GM21381 (cell line): Measurements from ENCODE around the gene PDCL3.

Experiments used
- ATAC-seq: cut with Tn5 transposase; IDR thresholded peaks from one replicate; pipeline ENCODE4 v1.9.1; 2021; ENCODE audit warnings: mild to moderate bottlenecking, moderate library complexity; ENCODE audit not compliant: unreplicated experiment

Gene PDCL3

GRCh38 chr2:100611079-100612029, 48.6 kb downstream of the PDCL3 start:
- no peak for ATAC-seq

GRCh38 chr2:100612388-100613000, 49.7 kb downstream of the PDCL3 start:
- ATAC-seq: no peak

- no peak for ATAC-seq
Measured at GRCh38 chr2:100613719-100614118, 50.9 kb downstream of the PDCL3 start.

- ATAC-seq: no peak
Measured at GRCh38 chr2:100614455-100615000, 51.7 kb downstream of the PDCL3 start.

GRCh38 chr2:100615471-100615870, 52.7 kb downstream of the PDCL3 start:
- no peak for ATAC-seq

GRCh38 chr2:100615886-100616285, 53.1 kb downstream of the PDCL3 start:
- ATAC-seq: no peak

- ATAC-seq: no peak
Measured at GRCh38 chr2:100616841-100617390, 54.1 kb downstream of the PDCL3 start.

GRCh38 chr2:100619951-100620350, 57.2 kb downstream of the PDCL3 start:
- no peak for ATAC-seq

GRCh38 chr2:100620481-100620880, 57.7 kb downstream of the PDCL3 start:
- no peak for ATAC-seq

GRCh38 chr2:100621371-100621951, 58.7 kb downstream of the PDCL3 start:
- ATAC-seq: no peak

- ATAC-seq: no peak
Measured at GRCh38 chr2:100623033-100623715, 60.4 kb downstream of the PDCL3 start.

GRCh38 chr2:100623930-100624329, 61.1 kb downstream of the PDCL3 start:
- ATAC-seq: no peak

GRCh38 chr2:100624536-100624935, 61.7 kb downstream of the PDCL3 start:
- no peak for ATAC-seq

GRCh38 chr2:100625717-100626116, 62.9 kb downstream of the PDCL3 start:
- no peak for ATAC-seq
